GM18861 (cell line): ENCODE data around the gene RXRA.

ENCODE experiments used
- ATAC-seq: cut with Tn5 transposase; IDR thresholded peaks from one replicate; pipeline ENCODE4 v1.9.1; 2021; ENCODE audit not compliant: unreplicated experiment

Gene RXRA

GRCh38 chr9:134350416-134350994 lies 24.2 kb downstream of the RXRA start:
- ATAC-seq: no peak

DNA sequence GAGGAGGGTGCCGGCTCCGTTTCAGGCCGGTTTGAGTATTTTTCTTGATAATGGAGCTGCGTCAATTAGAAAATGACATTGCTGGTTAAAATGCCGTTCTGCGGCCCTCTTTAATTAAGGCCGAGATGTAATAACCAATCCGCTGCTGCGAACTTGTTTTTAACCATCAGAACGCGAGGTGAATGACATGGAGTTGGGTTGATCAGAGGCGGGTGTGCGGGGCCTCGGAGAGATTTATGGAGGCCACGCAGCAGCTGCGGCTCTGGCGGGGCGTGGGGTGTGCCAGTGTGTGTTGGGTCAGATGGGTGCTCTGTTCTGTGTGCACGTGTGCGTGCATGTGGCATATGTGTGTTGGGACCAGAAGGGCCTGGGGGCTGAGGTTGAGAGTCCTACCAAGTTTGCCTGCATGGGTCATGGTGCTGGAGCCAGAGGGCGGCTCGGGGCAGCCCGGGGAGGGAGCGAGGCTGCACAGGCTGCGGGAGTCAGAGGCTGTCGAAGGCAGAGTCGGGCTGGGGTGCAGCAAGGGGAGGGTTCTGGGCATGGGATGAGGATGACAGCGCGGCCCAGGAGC lies 25.4 kb downstream of the RXRA start:
- no peak for ATAC-seq

DNA sequence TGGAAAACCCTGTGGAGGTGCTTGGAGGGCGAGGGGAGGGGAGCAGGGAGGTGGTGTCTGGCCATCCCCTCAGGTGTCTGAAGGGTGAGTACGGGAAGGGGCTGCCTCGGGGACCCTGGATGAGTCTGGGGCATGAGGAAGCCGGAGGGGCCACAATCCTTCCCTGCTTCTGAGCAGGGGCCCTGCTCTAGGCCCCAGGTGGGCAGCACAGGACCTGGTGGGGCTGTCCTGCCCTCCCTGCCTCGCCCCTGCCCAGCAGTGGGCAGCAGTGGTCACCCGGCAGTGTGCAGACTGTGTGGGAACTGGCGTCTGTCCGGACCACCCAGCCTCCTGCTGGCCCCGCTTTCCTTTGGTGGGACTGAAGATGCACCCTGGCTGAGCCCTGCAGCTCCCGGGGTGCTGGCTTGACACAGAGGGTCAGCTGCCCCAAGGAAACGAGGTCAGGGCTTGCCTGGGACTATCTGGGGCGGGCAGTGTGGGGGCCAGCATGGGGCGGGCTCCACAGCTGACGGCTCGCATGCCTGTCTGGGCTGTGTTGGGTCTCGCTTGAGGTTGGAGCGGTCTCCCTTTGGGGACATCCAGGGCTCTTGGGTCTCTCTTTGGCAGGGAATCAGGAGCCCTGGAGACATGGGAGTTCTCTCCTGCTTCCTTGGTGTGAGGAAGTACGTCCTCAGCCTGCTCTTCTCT lies 26.1 kb downstream of the RXRA start:
- no peak for ATAC-seq

DNA sequence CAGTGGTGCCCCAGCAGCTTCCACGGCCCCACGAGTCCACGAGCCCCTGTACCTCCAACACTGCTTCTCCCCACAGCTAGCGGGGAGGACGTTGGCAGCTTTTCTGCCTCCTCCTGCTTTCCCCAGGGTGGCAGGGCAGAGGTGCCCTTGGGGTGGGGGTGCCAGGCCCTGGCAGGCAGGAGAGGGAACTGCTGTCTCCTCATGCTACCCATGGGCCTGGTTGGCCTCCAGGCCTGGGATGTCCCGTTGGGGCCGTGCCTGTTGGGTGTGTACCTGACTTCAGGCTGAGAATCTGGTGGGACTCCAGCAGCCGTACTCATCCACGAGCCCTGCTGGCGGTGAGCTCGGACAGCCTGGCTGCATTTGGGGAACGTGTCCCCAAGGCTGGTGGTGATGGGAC lies 27.3 kb downstream of the RXRA start:
- ATAC-seq: no peak

GRCh38 chr9:134355158-134355557 lies 28.9 kb downstream of the RXRA start:
- ATAC-seq: no peak

- ATAC-seq: no peak
These were observed 29.5 kb downstream of the RXRA start for GRCh38 chr9:134355561-134356279.

DNA sequence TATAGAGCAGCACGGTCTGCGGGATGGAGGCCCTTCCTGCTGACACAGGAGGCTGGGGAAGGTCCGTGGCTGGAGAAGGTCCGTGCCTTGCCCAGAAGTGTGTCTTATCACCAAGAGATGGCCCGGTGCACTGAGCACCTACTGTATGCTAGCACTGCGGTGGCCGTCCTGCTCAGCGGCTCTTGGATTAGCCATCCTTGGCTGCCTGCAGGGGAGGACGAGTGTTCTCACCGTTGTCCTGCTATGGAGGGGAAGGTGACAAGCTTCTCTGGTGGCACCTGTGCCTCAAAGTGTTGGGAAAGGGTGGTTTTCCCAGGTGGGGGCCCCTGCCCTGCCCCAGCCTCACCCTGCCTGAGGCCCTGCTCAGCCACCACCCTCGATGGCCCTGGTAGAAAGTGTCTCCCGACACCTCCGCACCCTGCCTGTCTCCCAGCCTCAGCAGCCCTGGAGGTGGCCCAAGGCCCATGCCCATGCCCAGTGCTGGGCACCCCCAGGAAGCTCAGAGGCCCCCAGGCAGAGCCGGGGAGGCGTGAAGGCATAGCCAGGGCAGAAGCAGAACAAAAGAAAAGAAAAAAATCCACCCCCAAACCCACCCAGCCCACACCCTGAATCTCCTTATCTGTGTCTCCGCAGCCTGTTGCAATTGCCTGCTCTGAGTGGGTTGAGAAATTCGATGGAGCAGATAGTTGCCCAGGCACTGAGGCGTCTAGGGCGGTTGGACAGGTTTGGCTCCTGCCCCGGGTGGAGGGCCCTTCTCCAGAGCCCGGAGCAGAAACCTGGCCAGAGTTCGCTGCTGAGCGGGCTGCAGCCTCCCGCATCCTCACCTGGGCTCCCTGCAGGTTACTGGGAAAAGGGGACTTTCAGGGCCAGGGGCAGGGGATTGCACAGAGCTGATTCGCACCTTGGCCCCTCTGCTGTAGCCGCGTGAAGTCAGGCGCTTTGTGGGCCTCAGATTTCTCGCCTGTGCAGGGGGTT lies 30.5 kb downstream of the RXRA start:
- no peak for ATAC-seq

GRCh38 chr9:134357631-134358025 lies 31.4 kb downstream of the RXRA start:
- ATAC-seq: no peak

DNA sequence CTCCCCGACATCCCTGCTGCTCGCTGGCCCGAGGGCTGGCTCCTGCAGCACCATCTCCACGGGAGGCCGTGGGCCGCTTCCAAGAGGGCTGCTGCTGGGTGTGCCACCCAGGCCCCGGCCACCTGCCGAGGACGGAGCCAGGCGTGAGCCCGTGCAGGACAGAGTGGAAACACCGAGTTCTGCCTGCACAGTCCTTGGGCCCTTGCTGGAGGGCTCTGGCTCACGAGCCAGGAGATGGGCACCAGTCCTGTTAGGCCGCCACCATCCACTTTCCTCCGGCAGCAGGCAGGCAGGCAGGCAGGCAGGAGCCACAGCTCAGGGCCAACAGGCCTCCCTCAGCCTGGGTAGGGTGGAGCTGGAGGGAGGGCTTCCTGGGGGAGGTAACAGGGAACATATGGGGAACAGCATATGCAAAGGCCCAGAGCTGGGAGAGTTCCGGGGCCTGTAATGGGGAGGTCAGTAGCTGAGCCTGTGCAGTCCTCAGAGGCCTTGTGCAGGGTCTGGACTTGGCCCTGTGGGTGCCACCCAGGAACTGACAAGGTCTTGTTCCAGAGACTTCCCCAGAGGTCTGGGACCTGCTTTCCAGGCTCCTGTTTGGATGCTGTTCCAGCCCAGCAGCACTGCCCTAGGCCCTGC lies 31.9 kb downstream of the RXRA start:
- no peak for ATAC-seq

GRCh38 chr9:134358662-134359319 lies 32.5 kb downstream of the RXRA start:
- ATAC-seq: no peak

- ATAC-seq: no peak
These were observed 33.4 kb downstream of the RXRA start for GRCh38 chr9:134359493-134360179.

DNA sequence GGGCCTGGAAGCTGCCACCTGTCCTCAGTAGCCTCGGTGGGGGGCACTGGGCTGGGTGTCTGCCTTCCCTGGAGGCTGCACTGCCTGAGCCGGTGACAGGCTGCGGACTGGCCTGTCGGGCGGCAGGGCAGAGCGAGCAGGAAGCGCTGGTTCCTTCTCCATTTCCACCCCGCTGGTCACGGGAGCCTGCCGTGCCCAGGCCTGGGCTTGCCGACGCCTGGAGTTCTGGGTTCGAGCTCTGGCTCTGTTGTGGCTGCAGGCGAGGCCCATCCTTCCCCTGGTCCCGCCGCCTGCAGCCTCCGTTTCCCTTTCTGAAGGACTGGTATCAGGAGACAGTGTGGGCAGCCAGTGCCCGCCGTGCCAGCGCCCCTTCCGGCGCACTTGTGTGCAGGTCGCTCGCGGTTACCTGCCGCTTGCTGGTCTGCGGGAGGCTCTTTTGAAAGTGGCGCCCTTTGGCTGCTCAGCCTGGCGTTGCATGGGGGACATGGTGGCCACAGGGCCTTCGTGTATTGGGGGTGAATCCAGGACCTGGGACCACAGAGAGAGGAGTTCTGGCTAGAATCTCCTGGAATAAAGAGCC lies 34.0 kb downstream of the RXRA start:
- no peak for ATAC-seq

DNA sequence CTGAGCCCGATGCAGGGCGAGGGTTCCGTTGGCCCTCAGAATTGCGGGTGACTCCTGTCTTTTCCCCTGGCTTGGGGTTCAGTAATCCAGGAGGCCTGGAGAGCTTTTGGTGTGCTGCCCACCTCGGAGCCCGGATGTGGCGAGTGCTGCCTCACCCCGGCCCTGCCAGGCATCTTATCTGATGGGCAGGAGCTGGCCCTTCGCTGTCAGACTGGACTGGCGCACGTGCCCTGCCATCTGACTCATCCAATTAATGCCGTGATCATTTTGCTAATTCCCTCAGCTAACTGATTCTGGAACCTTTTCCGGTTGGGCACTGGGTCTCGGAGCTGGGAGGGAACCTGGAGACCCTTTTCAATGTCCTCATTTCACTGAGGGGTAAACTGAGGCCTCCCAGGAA lies 34.6 kb downstream of the RXRA start:
- ATAC-seq: no peak

- ATAC-seq: no peak
These were observed 35.2 kb downstream of the RXRA start for GRCh38 chr9:134361426-134361825.

GRCh38 chr9:134361843-134362414 lies 35.7 kb downstream of the RXRA start:
- no peak for ATAC-seq

- ATAC-seq: no peak
These were observed 37.2 kb downstream of the RXRA start for GRCh38 chr9:134363450-134363849.

DNA sequence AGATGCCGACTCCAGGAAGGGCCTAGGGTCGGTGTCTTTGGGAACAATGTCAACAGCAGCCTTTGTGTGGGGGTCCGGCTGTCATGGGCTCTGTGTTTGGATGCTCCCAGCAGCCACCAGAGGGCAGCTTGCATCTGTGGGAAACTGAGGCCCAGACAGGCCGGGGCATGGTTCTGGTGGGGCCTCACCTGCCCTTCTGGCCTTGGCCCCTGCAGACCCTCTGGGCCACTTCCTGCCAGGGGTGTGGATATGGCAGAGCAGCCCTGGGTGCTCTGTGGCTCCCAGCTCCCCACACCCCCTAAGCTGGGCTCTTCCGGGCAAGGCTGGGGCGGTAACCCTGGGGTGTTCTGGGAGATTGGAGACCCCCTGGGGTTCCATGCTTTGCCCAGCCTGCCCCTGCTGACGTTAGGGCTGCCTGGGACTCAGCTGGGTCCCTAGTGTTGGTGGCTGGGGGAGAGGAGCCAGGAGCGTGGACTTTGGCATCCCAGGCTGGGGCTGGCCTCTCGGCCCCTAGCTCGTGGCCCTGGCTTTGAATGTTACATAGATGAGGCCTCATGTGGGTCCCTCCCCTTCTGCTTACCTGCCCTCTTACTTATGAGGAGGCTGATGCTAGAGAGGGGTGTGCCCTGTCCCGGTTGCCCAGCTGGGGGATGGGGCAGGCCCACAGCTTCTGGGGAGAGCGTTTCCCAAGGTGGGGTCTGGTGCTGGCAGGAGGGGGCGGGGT lies 38.3 kb downstream of the RXRA start:
- ATAC-seq: no peak

GRCh38 chr9:134365115-134365596 lies 38.9 kb downstream of the RXRA start:
- ATAC-seq: no peak
